Activated T-cell treated with anti-CD3 and anti-CD28 coated beads, Interleukin-2, amount 50 U/mL, for 4 hours (primary cell): ENCODE measurements around the gene CACNA1B. TPM values are rescaled to one million over a fixed set of nuclear protein-coding genes. Genes with fewer than 3 reads are reported as not detected.
A peak's percentile ranks its signal among the peaks of the same experiment; 100 is the strongest.
"Not testable (repeated sequence)": the region's sequence is repeated elsewhere in the genome, so short reads cannot be mapped to it uniquely, and the experiment has no call there.

Experiments used
- ATAC-seq, 2 donors: fragments of 200-7000 bp; cut with Tn5 transposase; one replicate each; pipeline ENCODE4 v1.10.0; 2021
- DNase-seq: peaks from one replicate; pipeline ENCODE4 v3.0.0-alpha.2; 2020
- H3K27me3 Mint-ChIP-seq: one replicate; pipeline ENCODE4 v1.8.0; 2021; ENCODE audit warnings: low read depth, mixed read lengths
- H3K36me3 Mint-ChIP-seq: one replicate; pipeline ENCODE4 v1.8.0; 2022; ENCODE audit warnings: mixed read lengths; ENCODE audit not compliant: insufficient read depth
- H3K4me1 Mint-ChIP-seq: one replicate; pipeline ENCODE4 v1.8.0; 2021; ENCODE audit warnings: low read depth, mixed read lengths
- H3K4me3 Mint-ChIP-seq: one replicate; pipeline ENCODE4 v1.8.0; 2021; ENCODE audit warnings: mild to moderate bottlenecking, moderate library complexity, mixed read lengths
- H3K9me3 Mint-ChIP-seq: one replicate; pipeline ENCODE4 v1.8.0; 2021; ENCODE audit warnings: mixed read lengths
- total RNA-seq, 3 donors: library from RNA; stranded (reverse); gene quantifications; one replicate each; pipeline ENCODE4 v1.2.1, GENCODE V29; 2021

Gene CACNA1B
- total RNA-seq, 3 donors from 2014 or later, result 0.03 TPM; not detected in 2

GRCh38 chr9:137876781-137877386, 698 bp upstream of the CACNA1B start:
- Mint-ChIP-seq H3K4me1 (peaks cover 2% of the 10 kb centered on the region), H3K36me3 (no peaks in the 10 kb centered on the region), H3K9me3 (no peaks in the 10 kb centered on the region), H3K27me3 (peaks cover 54% of the 10 kb centered on the region), H3K4me3 (no peak overlapping the region)
- DNase-seq (no peak), ATAC-seq (no peak)

- Mint-ChIP-seq H3K36me3 (no peaks in the 10 kb centered on the region), H3K4me1 (peaks cover 2% of the 10 kb centered on the region), H3K27me3 (peaks cover 45% of the 10 kb centered on the region), H3K9me3 (no peaks in the 10 kb centered on the region), H3K4me3 (no peak overlapping the region)
- ATAC-seq (peak; percentile 54 to 60), DNase-seq (no peak)
Observed at GRCh38 chr9:137878146-137878941, 762 bp downstream of the CACNA1B start.

- Mint-ChIP-seq H3K36me3 (no peaks in the 10 kb centered on the region), H3K27me3 (peaks cover 43% of the 10 kb centered on the region)
Observed at GRCh38 chr9:137879052-137879451, 1.5 kb downstream of the CACNA1B start.

GRCh38 chr9:137879566-137880150, 2.1 kb downstream of the CACNA1B start:
- Mint-ChIP-seq H3K4me3 (peak overlapping the region; percentile 13), H3K9me3 (no peaks in the 10 kb centered on the region), H3K4me1 (peaks cover 2% of the 10 kb centered on the region)

More at GRCh38 chr9:137879052-137879451, 1.5 kb downstream of the CACNA1B start:
- Mint-ChIP-seq H3K4me3 (no peak overlapping the region), H3K4me1 (peaks cover 2% of the 10 kb centered on the region), H3K9me3 (no peaks in the 10 kb centered on the region)
- DNase-seq (no peak), ATAC-seq (no peak)

GRCh38 chr9:137880160-137880975, 2.8 kb downstream of the CACNA1B start:
- no peak for DNase-seq
- H3K36me3 Mint-ChIP-seq, result no peaks in the 10 kb centered on the region
- no peak overlapping the region for H3K4me3 Mint-ChIP-seq
- no peak for ATAC-seq
- H3K4me1 Mint-ChIP-seq, result peaks cover 2% of the 10 kb centered on the region
- peaks cover 36% of the 10 kb centered on the region for H3K27me3 Mint-ChIP-seq
- H3K9me3 Mint-ChIP-seq, result no peaks in the 10 kb centered on the region

More at GRCh38 chr9:137879566-137880150, 2.1 kb downstream of the CACNA1B start:
- DNase-seq, result no peak
- no peak for ATAC-seq
- Mint-ChIP-seq H3K27me3 (peaks cover 42% of the 10 kb centered on the region), H3K36me3 (no peaks in the 10 kb centered on the region)

- no peak overlapping the region for H3K4me3 Mint-ChIP-seq
- H3K27me3 Mint-ChIP-seq, result peaks cover 29% of the 10 kb centered on the region
- ATAC-seq, result no peak
- DNase-seq, result no peak
- H3K36me3 Mint-ChIP-seq, result no peaks in the 10 kb centered on the region
- H3K4me1 Mint-ChIP-seq, result peaks cover 2% of the 10 kb centered on the region
- no peaks in the 10 kb centered on the region for H3K9me3 Mint-ChIP-seq
Observed at GRCh38 chr9:137880976-137881530, 3.5 kb downstream of the CACNA1B start.

- no peaks in the 10 kb centered on the region for H3K36me3 Mint-ChIP-seq
- no peaks in the 10 kb centered on the region for H3K4me1 Mint-ChIP-seq
- ATAC-seq, result no peak
- H3K4me3 Mint-ChIP-seq, result no peak overlapping the region
- no peaks in the 10 kb centered on the region for H3K9me3 Mint-ChIP-seq
- H3K27me3 Mint-ChIP-seq, result peaks cover 21% of the 10 kb centered on the region
- DNase-seq, result no peak
Observed at GRCh38 chr9:137881591-137882505, 4.3 kb downstream of the CACNA1B start.

- DNase-seq, result no peak
- H3K36me3 Mint-ChIP-seq, result no peaks in the 10 kb centered on the region
- no peaks in the 10 kb centered on the region for H3K9me3 Mint-ChIP-seq
- H3K4me1 Mint-ChIP-seq, result no peaks in the 10 kb centered on the region
- H3K27me3 Mint-ChIP-seq, result peaks cover 20% of the 10 kb centered on the region
- H3K4me3 Mint-ChIP-seq, result no peak overlapping the region
- no peak for ATAC-seq
Observed at GRCh38 chr9:137882506-137882821, 4.9 kb downstream of the CACNA1B start.

GRCh38 chr9:137883977-137884376, 6.4 kb downstream of the CACNA1B start:
- not testable (repeated sequence) for H3K4me1 Mint-ChIP-seq, ATAC-seq, H3K4me3 Mint-ChIP-seq, H3K9me3 Mint-ChIP-seq, H3K36me3 Mint-ChIP-seq, DNase-seq
- H3K27me3 Mint-ChIP-seq, result peaks cover 18% of the 10 kb centered on the region

- H3K27me3 Mint-ChIP-seq, result peaks cover 12% of the 10 kb centered on the region
- H3K9me3 Mint-ChIP-seq, H3K4me3 Mint-ChIP-seq, H3K36me3 Mint-ChIP-seq, DNase-seq, H3K4me1 Mint-ChIP-seq: not testable (repeated sequence)
- peak in 1 of 2 donors; percentile 16 for ATAC-seq
Observed at GRCh38 chr9:137884547-137884946, 7.0 kb downstream of the CACNA1B start.

- ATAC-seq, DNase-seq, H3K4me3 Mint-ChIP-seq, H3K27me3 Mint-ChIP-seq, H3K4me1 Mint-ChIP-seq, H3K9me3 Mint-ChIP-seq, H3K36me3 Mint-ChIP-seq: not testable (repeated sequence)
Observed at GRCh38 chr9:137885121-137885520, 7.5 kb downstream of the CACNA1B start.

- H3K4me3 Mint-ChIP-seq, ATAC-seq, H3K36me3 Mint-ChIP-seq, H3K9me3 Mint-ChIP-seq, H3K4me1 Mint-ChIP-seq, H3K27me3 Mint-ChIP-seq, DNase-seq: not testable (repeated sequence)
Observed at GRCh38 chr9:137888621-137889020, 11.0 kb downstream of the CACNA1B start.

GRCh38 chr9:137889966-137890365, 12.4 kb downstream of the CACNA1B start:
- not testable (repeated sequence) for H3K4me1 Mint-ChIP-seq, H3K27me3 Mint-ChIP-seq, H3K9me3 Mint-ChIP-seq, H3K36me3 Mint-ChIP-seq, DNase-seq, ATAC-seq, H3K4me3 Mint-ChIP-seq
